Measurements from ENCODE around the gene CPN1.

CPN1 gene

DNA sequence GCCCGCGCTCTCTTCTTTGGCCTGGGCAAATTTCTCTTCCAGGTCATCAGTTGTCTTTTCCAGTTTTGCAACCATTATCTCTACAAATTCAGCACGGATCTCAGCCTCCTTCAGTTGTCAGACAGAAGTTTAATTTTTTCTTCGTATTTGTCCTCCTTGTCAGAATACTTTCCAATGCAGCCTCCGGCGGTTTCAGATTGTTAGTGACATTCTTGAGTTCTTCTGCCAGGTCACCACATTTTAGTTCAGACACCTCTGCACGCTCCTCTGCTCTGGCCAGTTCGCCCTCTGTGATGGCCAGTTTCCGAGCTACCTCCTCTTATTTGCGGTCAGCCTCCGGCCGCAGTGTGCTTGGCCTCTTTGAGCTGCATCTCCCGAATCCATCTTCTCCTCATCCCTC lies 32.8 kb upstream of the CPN1 start:
- H3K4me2 ChIP-seq (ENCODE audit: low read depth, low read length, poor library complexity, severe bottlenecking): no peak overlapping the region
- TF ChIP-seq, protein P1, sequence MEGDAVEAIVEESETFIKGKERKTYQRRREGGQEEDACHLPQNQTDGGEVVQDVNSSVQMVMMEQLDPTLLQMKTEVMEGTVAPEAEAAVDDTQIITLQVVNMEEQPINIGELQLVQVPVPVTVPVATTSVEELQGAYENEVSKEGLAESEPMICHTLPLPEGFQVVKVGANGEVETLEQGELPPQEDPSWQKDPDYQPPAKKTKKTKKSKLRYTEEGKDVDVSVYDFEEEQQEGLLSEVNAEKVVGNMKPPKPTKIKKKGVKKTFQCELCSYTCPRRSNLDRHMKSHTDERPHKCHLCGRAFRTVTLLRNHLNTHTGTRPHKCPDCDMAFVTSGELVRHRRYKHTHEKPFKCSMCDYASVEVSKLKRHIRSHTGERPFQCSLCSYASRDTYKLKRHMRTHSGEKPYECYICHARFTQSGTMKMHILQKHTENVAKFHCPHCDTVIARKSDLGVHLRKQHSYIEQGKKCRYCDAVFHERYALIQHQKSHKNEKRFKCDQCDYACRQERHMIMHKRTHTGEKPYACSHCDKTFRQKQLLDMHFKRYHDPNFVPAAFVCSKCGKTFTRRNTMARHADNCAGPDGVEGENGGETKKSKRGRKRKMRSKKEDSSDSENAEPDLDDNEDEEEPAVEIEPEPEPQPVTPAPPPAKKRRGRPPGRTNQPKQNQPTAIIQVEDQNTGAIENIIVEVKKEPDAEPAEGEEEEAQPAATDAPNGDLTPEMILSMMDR (conservative IDR thresholded peaks at IDR 0.05; ENCODE audit: low read length): no peak
- TF ChIP-seq EZH2phosphoT487 (IDR thresholded peaks at IDR 0.05; ENCODE audit: borderline replicate concordance): no peak

GRCh38 chr10:100109670-100110069 lies 28.0 kb upstream of the CPN1 start:
- Histone ChIP-seq H4K20me1 (ENCODE audit: insufficient read depth, low read length, poor library complexity, severe bottlenecking) (no peaks in the 10 kb centered on the region), H2AFZ (ENCODE audit: low read length) (peak overlapping the region; percentile 36)

More for the DNA sequence above, 32.8 kb upstream of the CPN1 start:
- no peaks in the 10 kb centered on the region for H3K27me3 ChIP-seq (ENCODE audit: insufficient read depth, low read length, poor library complexity, severe bottlenecking)
- H3K9me2 ChIP-seq (replicated peaks; ENCODE audit: low read depth, low read length): no peaks in the 10 kb centered on the region
- no peaks in the 10 kb centered on the region for H4K20me1 ChIP-seq (ENCODE audit: insufficient read depth, low read length, poor library complexity, severe bottlenecking)
- no peak overlapping the region for H3K4me3 ChIP-seq (ENCODE audit: low read length, poor library complexity, severe bottlenecking)
- no peaks in the 10 kb centered on the region for H3F3A ChIP-seq (ENCODE audit: low read depth)
- H3K79me2 ChIP-seq (ENCODE audit: insufficient read depth, low read length): no peaks in the 10 kb centered on the region
- no peaks in the 10 kb centered on the region for H3K36me3 ChIP-seq (ENCODE audit: insufficient read depth, low read length)
- no peaks in the 10 kb centered on the region for H3K9me3 ChIP-seq (ENCODE audit: insufficient read depth, low read depth, low read length)
- no peak overlapping the region for H2AFZ ChIP-seq (ENCODE audit: low read length)
- no peaks in the 10 kb centered on the region for H3K4me1 ChIP-seq (ENCODE audit: insufficient read depth, low read length, poor library complexity, severe bottlenecking)
- H3K9ac ChIP-seq (ENCODE audit: low read depth, low read length, poor library complexity, severe bottlenecking): no peak overlapping the region

DNA sequence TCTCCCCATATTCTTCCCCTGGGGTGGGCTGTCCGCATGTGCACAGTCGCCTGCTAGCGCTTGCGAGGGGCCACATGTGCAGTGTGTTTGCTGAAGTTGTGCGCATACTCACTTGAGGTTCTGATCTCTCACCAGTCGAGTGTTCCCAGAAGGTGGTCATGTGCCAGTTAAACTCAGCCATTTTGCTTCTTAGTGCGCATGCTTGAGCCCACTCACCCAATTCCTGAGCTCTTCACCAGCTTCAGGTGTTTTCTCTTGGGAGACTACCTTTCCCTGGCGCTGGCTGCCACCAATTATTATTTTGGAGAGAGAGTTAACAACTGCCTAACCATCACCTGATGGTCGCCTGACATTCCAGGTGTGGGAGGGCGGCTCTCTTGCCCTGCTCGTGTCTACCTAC lies 25.2 kb upstream of the CPN1 start:
- TF ChIP-seq, protein P1 (conservative IDR thresholded peaks at IDR 0.05; ENCODE audit: low read length): no peak
- no peak for TF ChIP-seq EZH2phosphoT487 (IDR thresholded peaks at IDR 0.05; ENCODE audit: borderline replicate concordance)
- H3F3A ChIP-seq (ENCODE audit: low read depth): no peaks in the 10 kb centered on the region

More at GRCh38 chr10:100109670-100110069, 28.0 kb upstream of the CPN1 start:
- H3F3A ChIP-seq (ENCODE audit: low read depth): no peaks in the 10 kb centered on the region
- H3K4me2 ChIP-seq (ENCODE audit: low read depth, low read length, poor library complexity, severe bottlenecking): no peak overlapping the region
- no peak overlapping the region for H3K9ac ChIP-seq (ENCODE audit: low read depth, low read length, poor library complexity, severe bottlenecking)
- H3K36me3 ChIP-seq (ENCODE audit: insufficient read depth, low read length): no peaks in the 10 kb centered on the region
- no peak for TF ChIP-seq EZH2phosphoT487 (IDR thresholded peaks at IDR 0.05; ENCODE audit: borderline replicate concordance)
- TF ChIP-seq, protein P1 (conservative IDR thresholded peaks at IDR 0.05; ENCODE audit: low read length): no peak
- H3K4me3 ChIP-seq (ENCODE audit: low read length, poor library complexity, severe bottlenecking): no peak overlapping the region
- H3K4me1 ChIP-seq (ENCODE audit: insufficient read depth, low read length, poor library complexity, severe bottlenecking): no peaks in the 10 kb centered on the region
- no peaks in the 10 kb centered on the region for H3K79me2 ChIP-seq (ENCODE audit: insufficient read depth, low read length)
- no peaks in the 10 kb centered on the region for H3K9me3 ChIP-seq (ENCODE audit: insufficient read depth, low read depth, low read length)
- H3K27me3 ChIP-seq (ENCODE audit: insufficient read depth, low read length, poor library complexity, severe bottlenecking): no peaks in the 10 kb centered on the region
- no peaks in the 10 kb centered on the region for H3K9me2 ChIP-seq (replicated peaks; ENCODE audit: low read depth, low read length)

More for the DNA sequence above, 25.2 kb upstream of the CPN1 start:
- no peaks in the 10 kb centered on the region for H3K9me2 ChIP-seq (replicated peaks; ENCODE audit: low read depth, low read length)
- no peak overlapping the region for H3K9ac ChIP-seq (ENCODE audit: low read depth, low read length, poor library complexity, severe bottlenecking)
- no peaks in the 10 kb centered on the region for H3K79me2 ChIP-seq (ENCODE audit: insufficient read depth, low read length)
- no peaks in the 10 kb centered on the region for H3K9me3 ChIP-seq (ENCODE audit: insufficient read depth, low read depth, low read length)
- H3K4me3 ChIP-seq (ENCODE audit: low read length, poor library complexity, severe bottlenecking): no peak overlapping the region
- H3K4me1 ChIP-seq (ENCODE audit: insufficient read depth, low read length, poor library complexity, severe bottlenecking): no peaks in the 10 kb centered on the region
- H3K4me2 ChIP-seq (ENCODE audit: low read depth, low read length, poor library complexity, severe bottlenecking): no peak overlapping the region
- no peaks in the 10 kb centered on the region for H3K36me3 ChIP-seq (ENCODE audit: insufficient read depth, low read length)
- no peaks in the 10 kb centered on the region for H3K27me3 ChIP-seq (ENCODE audit: insufficient read depth, low read length, poor library complexity, severe bottlenecking)
- no peaks in the 10 kb centered on the region for H4K20me1 ChIP-seq (ENCODE audit: insufficient read depth, low read length, poor library complexity, severe bottlenecking)
- no peak overlapping the region for H2AFZ ChIP-seq (ENCODE audit: low read length)
